ENCODE data around the gene TEAD1.
"Not testable (repeated sequence)": the region's sequence is repeated elsewhere in the genome, so short reads cannot be mapped to it uniquely, and the experiment has no call there.

TEAD1 gene

DNA sequence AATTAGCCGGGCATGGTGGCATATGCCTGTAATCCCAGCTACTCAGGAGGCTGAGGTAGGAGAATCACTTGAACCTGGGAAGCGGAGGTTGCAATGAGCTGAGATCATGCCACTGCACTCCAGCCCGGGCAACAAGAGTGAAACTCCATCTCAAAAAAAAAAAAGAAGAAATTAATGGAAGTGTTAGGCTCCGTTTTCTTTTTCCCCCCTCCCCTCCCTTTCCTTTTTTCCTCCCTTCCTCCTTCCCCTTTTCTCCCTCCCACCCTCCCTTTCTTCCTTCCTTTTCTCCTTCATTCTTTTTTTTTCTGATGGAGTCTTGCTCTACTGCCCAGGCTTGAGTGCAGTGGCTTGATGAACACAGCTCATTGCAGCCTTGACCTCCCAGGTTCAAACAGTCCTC is 203.3 kb downstream of the TEAD1 start:
- not testable (repeated sequence) for H3K27ac Mint-ChIP-seq; H3K9me3 Mint-ChIP-seq; H3K4me1 Mint-ChIP-seq; H3K4me3 Mint-ChIP-seq; ATAC-seq; DNase-seq (ENCODE audit: low spot score in 2 of 2); H3K36me3 Mint-ChIP-seq

GRCh38 chr11:12880327-12880726 is 206.1 kb downstream of the TEAD1 start:
- no peak for ATAC-seq
- H3K27ac Mint-ChIP-seq, result no peak overlapping the region

GRCh38 chr11:12882670-12883069 is 208.4 kb downstream of the TEAD1 start:
- Mint-ChIP-seq H3K27ac (no peak overlapping the region), H3K4me1 (no peaks in the 10 kb centered on the region), H3K36me3 (no peaks in the 10 kb centered on the region), H3K9me3 (no peaks in the 10 kb centered on the region), H3K4me3 (no peak overlapping the region)
- no peak for ATAC-seq
- DNase-seq (ENCODE audit: low spot score in 2 of 2), result no peak

More at GRCh38 chr11:12880327-12880726, 206.1 kb downstream of the TEAD1 start:
- H3K36me3 Mint-ChIP-seq, result no peaks in the 10 kb centered on the region
- H3K9me3 Mint-ChIP-seq, result no peaks in the 10 kb centered on the region
- no peaks in the 10 kb centered on the region for H3K4me1 Mint-ChIP-seq
- no peak for DNase-seq (ENCODE audit: low spot score in 2 of 2)
- H3K4me3 Mint-ChIP-seq, result no peak overlapping the region

- H3K9me3 Mint-ChIP-seq, result no peaks in the 10 kb centered on the region
- H3K4me1 Mint-ChIP-seq, result no peaks in the 10 kb centered on the region
- no peak for DNase-seq (ENCODE audit: low spot score in 2 of 2)
- H3K27ac Mint-ChIP-seq, result no peak overlapping the region
- ATAC-seq, result no peak
- no peak overlapping the region for H3K4me3 Mint-ChIP-seq
- H3K36me3 Mint-ChIP-seq, result no peaks in the 10 kb centered on the region
Observed at GRCh38 chr11:12884751-12885318, 210.6 kb downstream of the TEAD1 start.

DNA sequence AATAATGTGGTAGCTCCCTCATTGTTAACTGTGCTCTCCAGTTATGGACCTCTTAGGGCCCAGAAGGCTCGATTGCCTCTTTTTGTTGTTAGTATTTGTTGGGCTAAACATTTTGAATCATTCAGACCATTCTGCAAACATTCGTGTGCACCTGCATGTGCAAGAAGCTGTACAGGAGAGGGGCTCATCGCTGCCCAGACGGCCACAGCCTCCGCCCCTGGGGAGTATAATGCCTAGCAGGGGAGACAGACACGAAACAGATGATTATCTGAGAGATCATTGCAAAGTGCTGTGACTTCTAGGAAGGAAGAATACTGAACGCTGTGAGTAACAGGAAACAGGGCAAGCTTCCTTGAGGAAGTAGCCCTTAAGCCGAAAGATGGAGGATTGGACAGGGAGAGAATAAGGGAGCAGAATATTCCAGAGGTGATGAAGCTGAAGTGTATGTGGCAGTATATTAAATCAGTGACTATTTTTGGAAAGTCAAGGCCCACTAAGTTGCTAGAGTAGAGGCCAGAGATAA is 211.6 kb downstream of the TEAD1 start:
- DNase-seq (ENCODE audit: low spot score in 2 of 2) (no peak), ATAC-seq (no peak)
- no peaks in the 10 kb centered on the region for H3K4me1 Mint-ChIP-seq
- no peaks in the 10 kb centered on the region for H3K36me3 Mint-ChIP-seq
- no peak overlapping the region for H3K4me3 Mint-ChIP-seq
- no peak overlapping the region for H3K27ac Mint-ChIP-seq
- no peaks in the 10 kb centered on the region for H3K9me3 Mint-ChIP-seq

DNA sequence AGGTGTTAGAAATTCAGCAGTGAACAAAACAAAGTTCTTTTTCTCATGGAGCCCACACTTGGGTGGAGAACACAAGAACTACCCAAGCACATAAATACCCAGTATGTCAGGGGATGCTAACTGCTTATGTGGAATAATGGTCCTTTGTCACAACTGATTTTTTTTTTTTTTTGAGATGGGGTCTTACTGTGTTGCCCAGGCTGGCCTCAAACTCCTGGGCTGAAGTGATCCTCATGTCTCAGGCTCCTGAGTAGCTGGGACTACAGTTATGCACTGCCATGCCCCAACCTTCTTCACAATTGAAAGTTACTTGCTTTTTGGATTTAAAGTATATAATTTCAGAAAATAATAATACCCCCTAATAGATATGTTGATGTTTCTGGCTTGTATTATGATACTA is 212.3 kb downstream of the TEAD1 start:
- ATAC-seq (no peak), DNase-seq (ENCODE audit: low spot score in 2 of 2) (no peak)
- Mint-ChIP-seq H3K4me1 (no peaks in the 10 kb centered on the region), H3K4me3 (no peak overlapping the region), H3K27ac (no peak overlapping the region), H3K36me3 (no peaks in the 10 kb centered on the region), H3K9me3 (no peaks in the 10 kb centered on the region)

GRCh38 chr11:12888525-12889158 is 214.4 kb downstream of the TEAD1 start:
- DNase-seq (ENCODE audit: low spot score in 2 of 2) (peak; percentile 39 to 73), ATAC-seq (peak; percentile 61)
- H3K36me3 Mint-ChIP-seq, result no peaks in the 10 kb centered on the region
- H3K4me1 Mint-ChIP-seq, result no peaks in the 10 kb centered on the region
- no peak overlapping the region for H3K4me3 Mint-ChIP-seq
- H3K27ac Mint-ChIP-seq, result no peak overlapping the region
- no peaks in the 10 kb centered on the region for H3K9me3 Mint-ChIP-seq

DNA sequence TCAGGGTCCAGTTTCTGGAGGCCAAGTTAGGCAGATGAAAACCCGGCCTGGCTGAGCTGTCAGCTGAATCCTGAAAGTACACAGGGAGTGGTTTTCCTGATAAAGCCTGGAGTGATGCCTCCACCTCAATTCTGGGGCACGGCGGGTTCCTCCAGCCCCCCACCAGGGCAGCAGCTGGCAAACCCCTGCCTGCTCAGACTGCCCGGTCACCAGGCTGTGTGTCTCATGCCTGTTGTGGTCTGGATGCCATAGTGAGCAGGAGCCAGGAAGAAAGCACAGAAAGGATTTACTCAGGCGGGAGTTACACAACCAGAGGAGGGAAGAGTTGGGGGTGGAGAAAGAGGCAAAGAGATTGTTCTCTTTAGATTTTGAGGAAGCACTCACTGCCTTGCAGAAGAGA is 215.0 kb downstream of the TEAD1 start:
- H3K4me3 Mint-ChIP-seq, result no peak overlapping the region
- no peaks in the 10 kb centered on the region for H3K4me1 Mint-ChIP-seq
- DNase-seq (ENCODE audit: low spot score in 2 of 2) (no peak), ATAC-seq (no peak)
- no peak overlapping the region for H3K27ac Mint-ChIP-seq
- no peaks in the 10 kb centered on the region for H3K9me3 Mint-ChIP-seq
- H3K36me3 Mint-ChIP-seq, result no peaks in the 10 kb centered on the region

- no peak overlapping the region for H3K27ac Mint-ChIP-seq
- H3K9me3 Mint-ChIP-seq, result no peaks in the 10 kb centered on the region
- ATAC-seq (no peak), DNase-seq (ENCODE audit: low spot score in 2 of 2) (no peak)
- no peaks in the 10 kb centered on the region for H3K36me3 Mint-ChIP-seq
- H3K4me1 Mint-ChIP-seq, result no peaks in the 10 kb centered on the region
- H3K4me3 Mint-ChIP-seq, result no peak overlapping the region
Observed at GRCh38 chr11:12890476-12890875, 216.3 kb downstream of the TEAD1 start.

DNA sequence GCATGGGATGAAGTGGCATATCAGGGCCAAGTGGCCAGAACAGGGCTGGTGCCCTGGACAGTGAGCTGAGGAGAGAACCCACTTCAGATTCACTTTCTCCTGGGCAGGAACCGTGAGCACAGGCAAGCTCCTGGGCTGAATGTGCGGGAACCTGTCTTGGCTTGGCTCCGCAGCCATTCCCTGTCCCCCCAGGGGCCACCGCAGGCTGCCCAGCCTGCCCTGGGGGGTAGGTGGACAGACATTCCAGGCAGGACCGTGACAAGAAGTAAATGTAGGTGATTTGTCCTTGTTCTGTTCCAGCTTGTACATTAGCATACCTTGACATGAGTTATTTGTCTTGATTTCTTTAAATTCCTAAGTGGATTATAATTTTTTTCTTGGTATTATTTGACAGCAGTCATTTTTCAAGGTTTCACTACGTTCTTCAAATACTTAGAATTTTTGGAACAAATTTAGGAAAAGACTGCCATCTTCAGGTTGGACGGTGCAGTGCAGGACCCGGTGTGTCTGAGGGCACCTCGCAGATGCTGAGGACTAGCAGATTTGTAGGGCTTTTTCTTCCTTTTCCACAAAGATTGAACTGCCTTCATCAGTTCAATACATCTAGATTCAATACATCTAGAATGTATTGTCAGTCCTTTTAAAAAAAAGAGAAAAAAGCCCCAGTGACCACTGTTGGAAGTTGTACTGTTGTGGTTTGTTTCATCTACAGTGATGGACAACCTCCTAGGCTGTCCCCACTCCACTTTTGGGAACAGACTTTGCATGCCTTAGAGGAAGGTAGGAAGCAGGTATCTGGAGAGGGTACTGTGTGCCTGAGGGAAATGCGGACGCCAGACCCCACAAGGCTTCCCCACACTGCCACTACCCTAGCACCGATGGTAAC is 219.8 kb downstream of the TEAD1 start:
- ATAC-seq (no peak), DNase-seq (ENCODE audit: low spot score in 2 of 2) (peak; percentile 26 to 78)
- no peaks in the 10 kb centered on the region for H3K9me3 Mint-ChIP-seq
- H3K36me3 Mint-ChIP-seq, result no peaks in the 10 kb centered on the region
- H3K4me3 Mint-ChIP-seq, result no peak overlapping the region
- no peaks in the 10 kb centered on the region for H3K4me1 Mint-ChIP-seq
- H3K27ac Mint-ChIP-seq, result no peak overlapping the region

DNA sequence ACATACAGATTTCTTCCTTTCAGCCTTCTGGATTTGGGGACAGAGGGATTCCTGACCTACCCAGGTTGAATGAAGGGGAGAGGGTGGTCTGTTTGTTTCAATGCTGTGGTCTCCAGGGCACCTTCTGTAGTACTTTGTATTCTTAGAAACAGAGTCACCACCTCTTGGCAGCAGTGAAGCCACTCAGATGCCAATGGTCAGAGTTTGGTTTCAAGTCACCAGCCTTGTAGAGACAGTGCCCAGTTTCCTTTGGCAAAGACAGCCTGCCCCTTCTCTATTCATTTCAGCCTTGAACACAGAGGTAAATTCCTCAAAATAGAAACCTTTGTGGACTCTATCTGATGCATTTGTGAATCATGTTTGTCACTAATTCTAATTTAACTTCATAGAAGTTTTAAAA is 223.2 kb downstream of the TEAD1 start:
- DNase-seq (ENCODE audit: low spot score in 2 of 2), result no peak
- no peak for ATAC-seq
- H3K27ac Mint-ChIP-seq, result no peak overlapping the region
- no peaks in the 10 kb centered on the region for H3K9me3 Mint-ChIP-seq
- H3K4me3 Mint-ChIP-seq, result no peak overlapping the region
- H3K4me1 Mint-ChIP-seq, result no peaks in the 10 kb centered on the region
- H3K36me3 Mint-ChIP-seq, result no peaks in the 10 kb centered on the region

GRCh38 chr11:12897867-12898266 is 223.6 kb downstream of the TEAD1 start:
- no peak overlapping the region for H3K27ac Mint-ChIP-seq
- no peaks in the 10 kb centered on the region for H3K36me3 Mint-ChIP-seq
- no peaks in the 10 kb centered on the region for H3K9me3 Mint-ChIP-seq
- H3K4me1 Mint-ChIP-seq, result no peaks in the 10 kb centered on the region
- no peak for ATAC-seq
- no peak overlapping the region for H3K4me3 Mint-ChIP-seq
- no peak for DNase-seq (ENCODE audit: low spot score in 2 of 2)

DNA sequence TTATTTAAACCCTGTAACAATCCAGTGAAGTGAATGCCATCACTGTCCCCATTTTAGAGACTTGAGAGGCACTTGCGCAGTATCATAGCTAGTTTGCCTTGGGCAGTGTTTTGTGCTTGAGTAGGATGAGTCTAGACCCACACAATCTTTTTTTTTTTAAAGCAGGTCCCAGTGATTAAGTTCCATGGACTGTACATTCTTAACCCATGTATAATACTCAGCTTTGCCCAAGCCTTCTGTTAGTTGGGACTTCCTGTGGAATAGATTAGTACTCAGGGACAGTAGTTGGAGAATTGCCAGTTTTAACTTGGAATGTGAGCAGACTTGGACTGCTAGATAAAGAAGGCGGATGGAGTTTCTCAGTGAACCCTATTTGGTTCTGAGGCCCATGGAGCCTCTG is 226.3 kb downstream of the TEAD1 start:
- Mint-ChIP-seq H3K4me1 (no peaks in the 10 kb centered on the region), H3K9me3 (no peaks in the 10 kb centered on the region), H3K27ac (no peak overlapping the region), H3K4me3 (no peak overlapping the region), H3K36me3 (no peaks in the 10 kb centered on the region)
- no peak for DNase-seq (ENCODE audit: low spot score in 2 of 2)
- no peak for ATAC-seq

DNA sequence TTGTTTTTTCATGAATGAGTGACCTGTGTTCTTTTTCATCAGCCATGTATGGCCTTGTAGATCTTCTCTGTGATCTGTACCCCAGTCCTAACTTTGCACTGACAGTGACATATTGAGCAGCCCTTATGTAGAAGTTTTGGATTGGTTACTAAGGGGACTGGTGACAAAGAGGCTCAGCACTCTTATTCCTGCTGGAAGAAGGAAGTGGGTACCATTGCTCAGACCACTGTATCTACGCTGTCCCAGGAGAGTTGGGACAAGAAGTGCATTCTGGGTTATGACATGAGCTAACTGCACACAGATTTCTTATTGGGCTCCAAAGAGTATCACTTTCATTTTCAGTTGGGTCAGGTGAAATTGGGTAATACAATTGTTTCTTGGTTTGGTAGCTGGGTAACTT is 227.1 kb downstream of the TEAD1 start:
- Mint-ChIP-seq H3K36me3 (no peaks in the 10 kb centered on the region), H3K4me1 (no peaks in the 10 kb centered on the region), H3K9me3 (no peaks in the 10 kb centered on the region), H3K4me3 (no peak overlapping the region), H3K27ac (no peak overlapping the region)
- no peak for DNase-seq (ENCODE audit: low spot score in 2 of 2)
- ATAC-seq, result no peak

- Mint-ChIP-seq H3K4me3 (no peak overlapping the region), H3K4me1 (no peaks in the 10 kb centered on the region), H3K36me3 (no peaks in the 10 kb centered on the region), H3K27ac (no peak overlapping the region), H3K9me3 (no peaks in the 10 kb centered on the region)
- ATAC-seq, result no peak
- no peak for DNase-seq (ENCODE audit: low spot score in 2 of 2)
Observed at GRCh38 chr11:12901874-12902481, 227.8 kb downstream of the TEAD1 start.
